GM12878 (cell line): ENCODE measurements around the gene ODC1. TPM values are rescaled to one million over a fixed set of nuclear protein-coding genes. Genes with fewer than 3 reads are reported as not detected.

ENCODE experiments used
- ATF2 ChIP-seq: IDR thresholded peaks from 2 replicates; pipeline ENCODE4 v1.6.1; 2012; ENCODE audit warnings: low read length, inconsistent platforms
- CBX5 ChIP-seq: sonication (generic); IDR thresholded peaks from 2 replicates; pipeline ENCODE4 v1.6.1; 2016; ENCODE audit warnings: low read depth, moderate library complexity, mild to moderate bottlenecking, inconsistent platforms
- CHD4 ChIP-seq: fragments of 200-600 bp; sonication (generic); IDR thresholded peaks from 2 replicates; pipeline ENCODE4 v1.6.1; 2016; ENCODE audit warnings: mild to moderate bottlenecking
- CREB1 ChIP-seq: IDR thresholded peaks from 2 replicates; pipeline ENCODE4 v1.6.1; 2012; ENCODE audit warnings: low read depth, mild to moderate bottlenecking, inconsistent platforms
- DPF2 ChIP-seq: fragments of 450-650 bp; IDR thresholded peaks from 2 replicates; pipeline ENCODE4 v1.6.1; 2017; ENCODE audit warnings: mild to moderate bottlenecking
- EP300 ChIP-seq, 2 experiments: fragments of 150-350 bp in 1 of 2; IDR thresholded peaks; 2 replicates each; pipeline ENCODE4 v1.6.1; 2011 to 2012; ENCODE audit warnings: low read depth in 2 of 2, low read length in 2 of 2, borderline replicate concordance in 1 of 2, improper control_type of control experiment in 1 of 2, inconsistent platforms in 1 of 2; ENCODE audit not compliant: control insufficient read depth in 1 of 2
- EZH2 ChIP-seq: IDR thresholded peaks from 2 replicates; pipeline ENCODE4 v1.6.1; 2012; ENCODE audit warnings: low read depth, mild to moderate bottlenecking, control low read depth, inconsistent platforms, low read length, borderline replicate concordance; ENCODE audit not compliant: control insufficient read depth
- IRF3 ChIP-seq: fragments of 450-650 bp; IDR thresholded peaks from 2 replicates; pipeline ENCODE4 v1.6.1; 2014; ENCODE audit warnings: mild to moderate bottlenecking
- IRF5 ChIP-seq: fragments of 450-650 bp; IDR thresholded peaks from 2 replicates; pipeline ENCODE4 v1.6.1; 2017; ENCODE audit warnings: borderline replicate concordance
- NKRF ChIP-seq: fragments of 450-650 bp; conservative IDR thresholded peaks from 2 replicates; pipeline ENCODE4 v1.6.1; 2017; ENCODE audit warnings: mild to moderate bottlenecking, moderate library complexity
- PKNOX1 ChIP-seq: fragments of 450-650 bp; IDR thresholded peaks from 2 replicates; pipeline ENCODE4 v1.6.1; 2016; ENCODE audit warnings: mild to moderate bottlenecking
- RCOR1 ChIP-seq: conservative IDR thresholded peaks from 2 replicates; pipeline ENCODE4 v1.6.1; 2012; ENCODE audit warnings: low read depth, low read length, improper control_type of control experiment
- RELA ChIP-seq: fragments of 450-650 bp; IDR thresholded peaks from 2 replicates; pipeline ENCODE4 v1.8.0; 2014; ENCODE audit warnings: borderline replicate concordance; ENCODE audit not compliant: partially characterized antibody
- RUNX3 ChIP-seq: IDR thresholded peaks from 2 replicates; pipeline ENCODE4 v1.6.1; 2012; ENCODE audit warnings: low read length, inconsistent platforms
- STAT1 ChIP-seq: fragments of 450-650 bp; conservative IDR thresholded peaks from 2 replicates; pipeline ENCODE4 v1.6.1; 2014; ENCODE audit warnings: antibody characterized with exemption, mild to moderate bottlenecking
- TARDBP ChIP-seq: IDR thresholded peaks from 2 replicates; pipeline ENCODE4 v1.6.1; 2016; ENCODE audit warnings: borderline replicate concordance
- WRNIP1 ChIP-seq: IDR thresholded peaks from 2 replicates; pipeline ENCODE4 v1.6.1; 2011; ENCODE audit warnings: low read depth, low read length, improper control_type of control experiment, borderline replicate concordance
- ZBTB4 ChIP-seq: fragments of 450-650 bp; formaldehyde crosslinking; IDR thresholded peaks from 2 replicates; pipeline ENCODE4 v1.4.0; 2022; ENCODE audit warnings: mild to moderate bottlenecking, moderate library complexity
- ZNF207 ChIP-seq: fragments of 450-650 bp; IDR thresholded peaks from 2 replicates; pipeline ENCODE4 v1.6.1; 2014; ENCODE audit warnings: antibody characterized with exemption, mild to moderate bottlenecking, borderline replicate concordance
- polyA plus RNA-seq, 11 experiments: library from polyadenylated mRNA; depleted of rRNA in 4 of 11; unstranded in 6 of 11; stranded (reverse) in 5 of 11; fragments of >200 nt; fragmentation: Nextera tagmentation in 4 of 11; fragmentation: Illumina TruSeq in 1 of 11; extraction: Ambion mirVana in 4 of 11; extraction: Trizol in 1 of 11; gene quantifications; 1 replicate in 1 of 11; 2 replicates in 10 of 11; pipeline versions ENCODE4 v1.2.1 to v1.2.3, GENCODE V29; 2011 to 2016; ENCODE audit warnings: inconsistent platforms in 2 of 11, missing spikeins in 2 of 11, low read depth in 1 of 11
- total RNA-seq, 4 experiments: library from RNA; depleted of rRNA in 3 of 4; stranded (reverse); fragments of >200 nt in 3 of 4; fragmentation: Illumina TruSeq in 1 of 4; extraction: Trizol in 1 of 4; gene quantifications; 2 replicates each; pipeline versions ENCODE4 v1.2.1 to v1.2.3, GENCODE V29; 2013 to 2021

Gene ODC1
- total and polyA plus RNA-seq, 10 of the 15 experiments (the other 5 are each of a cell fraction or from before 2014, with no cell fraction given) = 68.5 to 441 (median 340) TPM

GRCh38 chr2:10447895-10448575 is at the start of gene ODC1 (continued):
- no peak for TF ChIP-seq ATF2
- TF ChIP-seq EP300 (IDR thresholded peaks at IDR 0.05; ENCODE audit: borderline replicate concordance in 1 of 2, control insufficient read depth in 1 of 2, low read depth in 2 of 2, low read length in 2 of 2) = peak in 1 of 2 experiments; percentile 6; a peak in 2 of 4 replicates
- no peak for TF ChIP-seq WRNIP1
- no peak for TF ChIP-seq EZH2
- no peak for TF ChIP-seq IRF5
- TF ChIP-seq CHD4 = no peak
- no peak for TF ChIP-seq ZBTB4 (CRISPR knock-in tag)
- peak; percentile 19 for TF ChIP-seq RELA
- 0 out of 2 replicates have a peak, but pooled peaks have one; percentile 61 for TF ChIP-seq ZNF207
- TF ChIP-seq CBX5 = no peak
- TF ChIP-seq CREB1 = no peak
- TF ChIP-seq DPF2 = peak; percentile 95
- no peak for TF ChIP-seq RCOR1
- no peak for TF ChIP-seq RUNX3
- TF ChIP-seq IRF3 = no peak
- no peak for TF ChIP-seq PKNOX1
- no peak for TF ChIP-seq TARDBP
- TF ChIP-seq NKRF = peak; percentile 97
- TF ChIP-seq STAT1 = peak; percentile 92; the same call in 1 of the 2 replicates
